Endodermal cell (in vitro differentiated cells): Measurements from ENCODE around the gene FOXE3. TPM values are rescaled to one million over a fixed set of nuclear protein-coding genes. Genes with fewer than 3 reads are reported as not detected.

ENCODE experiments used
- DNase-seq: peaks from one replicate; pipeline ENCODE4 v3.0.0-alpha.2; 2017
- H3K27ac ChIP-seq: 2 replicates; pipeline ENCODE4 v1.5.1; 2013; ENCODE audit warnings: mild to moderate bottlenecking, low read depth, low read length, moderate library complexity
- H3K27me3 ChIP-seq: 2 replicates; pipeline ENCODE4 v1.6.1; 2013; ENCODE audit warnings: mild to moderate bottlenecking, low read length, moderate library complexity; ENCODE audit not compliant: insufficient read depth, control insufficient read depth, poor library complexity, severe bottlenecking
- H3K36me3 ChIP-seq: 2 replicates; pipeline ENCODE4 v1.7.0; 2013; ENCODE audit warnings: mild to moderate bottlenecking, low read length, moderate library complexity; ENCODE audit not compliant: control insufficient read depth, insufficient read depth
- H3K4me1 ChIP-seq: one replicate; pipeline ENCODE4 v1.7.0; 2013; ENCODE audit warnings: low read length; ENCODE audit not compliant: control insufficient read depth, insufficient read depth
- H3K4me3 ChIP-seq: 2 replicates; pipeline ENCODE4 v1.5.1; 2013; ENCODE audit warnings: mild to moderate bottlenecking, low read length, moderate library complexity
- H3K9ac ChIP-seq: 2 replicates; pipeline ENCODE4 v1.6.1; 2013; ENCODE audit warnings: mild to moderate bottlenecking, low read length, moderate library complexity; ENCODE audit not compliant: poor library complexity, severe bottlenecking; ENCODE audit errors: extremely low read depth
- H3K9me3 ChIP-seq: 2 replicates; pipeline ENCODE4 v1.6.1; 2013; ENCODE audit warnings: mild to moderate bottlenecking, low read length, moderate library complexity; ENCODE audit not compliant: control insufficient read depth
- H3K27ac Mint-ChIP-seq: 2 replicates; pipeline ENCODE4 v1.8.0; 2020; ENCODE audit warnings: mixed read lengths
- H3K27me3 Mint-ChIP-seq: 2 replicates; pipeline ENCODE4 v1.8.0; 2021; ENCODE audit warnings: mild to moderate bottlenecking, mixed read lengths; ENCODE audit not compliant: insufficient read depth
- H3K36me3 Mint-ChIP-seq: 2 replicates; pipeline ENCODE4 v1.8.0; 2020; ENCODE audit warnings: low read depth, mixed read lengths
- H3K4me1 Mint-ChIP-seq: 2 replicates; pipeline ENCODE4 v1.8.0; 2020; ENCODE audit warnings: mixed read lengths
- H3K4me3 Mint-ChIP-seq: 2 replicates; pipeline ENCODE4 v1.8.0; 2020; ENCODE audit warnings: mild to moderate bottlenecking, moderate library complexity, mixed read lengths
- H3K9me3 Mint-ChIP-seq: 2 replicates; pipeline ENCODE4 v1.8.0; 2020; ENCODE audit warnings: mild to moderate bottlenecking, mixed read lengths
- CTCF ChIP-seq: fragments of 200-600 bp; sonication (generic); conservative IDR thresholded peaks from 2 replicates; pipeline ENCODE4 v1.5.0; 2021; ENCODE audit warnings: antibody characterized with exemption, mild to moderate bottlenecking
- WGBS, 2 experiments: methylation state at CpG; one replicate each; pipeline versions ENCODE4 v1.1.5 to v1.1.7; 2013; ENCODE audit warnings: missing lambda C conversion rate in 2 of 2, mixed read lengths in 1 of 2; ENCODE audit not compliant: insufficient coverage in 1 of 2, insufficient read length in 1 of 2; 5-methylcytosine and 5-hydroxymethylcytosine counted together
- total RNA-seq, 2 donors: library from RNA; stranded (reverse); fragmentation: NEBNext Ultra II Directional in 1 of 2; extraction: Animal tissue kit (Norgen Biotek cat#: 25700) in 1 of 2; gene quantifications; 2 replicates in 1 of 2; 3 replicates in 1 of 2; pipeline ENCODE4 v1.2.1, GENCODE V29; 2021

The FOXE3 gene
- total RNA-seq, 2 donors from 2014 or later: not detected

DNA sequence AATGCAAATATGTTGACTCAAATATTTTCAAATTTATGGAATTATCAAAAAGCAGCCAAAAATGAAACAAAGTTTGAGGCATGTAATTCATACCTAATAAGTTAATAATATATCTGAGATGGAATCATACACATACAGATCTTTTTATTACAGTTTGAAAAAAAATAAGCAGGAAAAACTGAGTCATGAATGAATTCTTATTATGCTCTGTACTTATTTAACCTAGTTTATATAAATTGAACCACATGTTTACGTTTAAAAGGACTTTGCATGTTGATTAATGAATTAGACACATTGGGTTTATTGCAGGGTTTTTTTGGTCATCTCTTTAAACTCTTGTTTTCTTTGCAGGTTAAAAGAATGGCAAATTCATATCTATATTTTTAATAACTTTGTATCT lies 41.6 kb upstream of the FOXE3 start:
- no peak for TF ChIP-seq CTCF
- H3K4me1 ChIP-seq: no peaks in the 10 kb centered on the region
- H3K27me3 Mint-ChIP-seq: no peaks in the 10 kb centered on the region
- H3K27ac ChIP-seq: no peak overlapping the region
- peaks cover 12% of the 10 kb centered on the region for H3K4me1 Mint-ChIP-seq
- no peaks in the 10 kb centered on the region for H3K9me3 Mint-ChIP-seq
- H3K9ac ChIP-seq: no peak overlapping the region
- 91% methylated on average over 1 of the region's 1 CpG; no CpG with 5 or more reads in 1 of the 2 experiments for WGBS, 2 experiments
- H3K4me3 Mint-ChIP-seq: no peak overlapping the region
- no peaks in the 10 kb centered on the region for H3K9me3 ChIP-seq
- peaks cover 57% of the 10 kb centered on the region for H3K36me3 Mint-ChIP-seq
- peaks cover 58% of the 10 kb centered on the region for H3K36me3 ChIP-seq
- H3K27ac Mint-ChIP-seq: no peak overlapping the region
- no peak for DNase-seq
- H3K4me3 ChIP-seq: no peak overlapping the region
- no peaks in the 10 kb centered on the region for H3K27me3 ChIP-seq

- Mint-ChIP-seq H3K27ac (no peak overlapping the region), H3K4me3 (no peak overlapping the region), H3K36me3 (peaks cover 37% of the 10 kb centered on the region), H3K4me1 (peaks cover 16% of the 10 kb centered on the region), H3K9me3 (no peaks in the 10 kb centered on the region), H3K27me3 (no peaks in the 10 kb centered on the region)
- H3K9ac ChIP-seq: no peak overlapping the region
- no peaks in the 10 kb centered on the region for H3K27me3 ChIP-seq
- no peak for TF ChIP-seq CTCF
- no peak for DNase-seq
- no peaks in the 10 kb centered on the region for H3K9me3 ChIP-seq
- H3K4me1 ChIP-seq: peaks cover 2% of the 10 kb centered on the region
- H3K27ac ChIP-seq: no peak overlapping the region
- peaks cover 45% of the 10 kb centered on the region for H3K36me3 ChIP-seq
- H3K4me3 ChIP-seq: no peak overlapping the region
- WGBS, 2 experiments: 88 to 100% methylated on average over 1 of the region's 1 CpG
Measured at GRCh38 chr1:47378147-47378546, 37.9 kb upstream of the FOXE3 start.

DNA sequence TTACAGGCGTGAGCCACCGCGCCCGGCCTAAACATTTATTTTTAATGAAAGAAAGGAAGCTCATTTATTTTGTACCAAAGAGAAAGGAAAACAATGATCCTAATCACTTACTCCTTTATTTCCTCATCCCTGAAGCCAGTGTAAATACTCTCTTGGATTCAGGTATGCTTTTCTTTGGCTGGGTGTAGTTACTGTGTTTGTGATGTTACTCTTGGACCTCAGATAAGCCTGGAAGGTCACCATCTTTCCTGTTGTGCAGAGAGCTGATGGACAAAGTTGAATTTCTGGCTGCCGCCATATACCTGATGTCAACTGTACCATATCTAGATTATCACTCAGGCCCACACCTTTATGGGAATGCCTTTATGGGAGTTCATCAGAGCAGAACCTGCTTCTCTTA lies 35.4 kb upstream of the FOXE3 start:
- Mint-ChIP-seq H3K27ac (no peak overlapping the region), H3K9me3 (no peaks in the 10 kb centered on the region), H3K36me3 (peaks cover 29% of the 10 kb centered on the region), H3K4me3 (no peak overlapping the region), H3K27me3 (no peaks in the 10 kb centered on the region), H3K4me1 (peaks cover 26% of the 10 kb centered on the region)
- no peak overlapping the region for H3K4me3 ChIP-seq
- TF ChIP-seq CTCF: no peak
- peaks cover 24% of the 10 kb centered on the region for H3K36me3 ChIP-seq
- H3K27me3 ChIP-seq: no peaks in the 10 kb centered on the region
- H3K9ac ChIP-seq: no peak overlapping the region
- no peak for DNase-seq
- WGBS, 2 experiments: 95% methylated on average over 5 of the region's 5 CpGs; no CpG with 5 or more reads in 1 of the 2 experiments
- H3K9me3 ChIP-seq: no peaks in the 10 kb centered on the region
- H3K4me1 ChIP-seq: peaks cover 2% of the 10 kb centered on the region
- H3K27ac ChIP-seq: no peak overlapping the region
